Testis (tissue), 2 donors: ENCODE measurements around the gene TLCD2.
"Not testable (repeated sequence)": the region's sequence is repeated elsewhere in the genome, so short reads cannot be mapped to it uniquely, and the experiment has no call there.

Source experiments
- POLR2A ChIP-seq: fragments of 450-650 bp; IDR thresholded peaks from one replicate; pipeline ENCODE4 v1.6.1; 2017; ENCODE audit warnings: antibody characterized with exemption, mild to moderate bottlenecking, moderate library complexity
- TF ChIP-seq, protein P1 (sequence below), 3 experiments: fragments of 450-650 bp in 2 of 3; fragments of 200-600 bp in 1 of 3; sonication (generic) in 1 of 3; IDR thresholded peaks; one replicate each; pipeline ENCODE4 v1.5.1; 2016 to 2019; ENCODE audit warnings: antibody characterized with exemption in 3 of 3, mild to moderate bottlenecking in 2 of 3, moderate library complexity in 1 of 3

DNA sequence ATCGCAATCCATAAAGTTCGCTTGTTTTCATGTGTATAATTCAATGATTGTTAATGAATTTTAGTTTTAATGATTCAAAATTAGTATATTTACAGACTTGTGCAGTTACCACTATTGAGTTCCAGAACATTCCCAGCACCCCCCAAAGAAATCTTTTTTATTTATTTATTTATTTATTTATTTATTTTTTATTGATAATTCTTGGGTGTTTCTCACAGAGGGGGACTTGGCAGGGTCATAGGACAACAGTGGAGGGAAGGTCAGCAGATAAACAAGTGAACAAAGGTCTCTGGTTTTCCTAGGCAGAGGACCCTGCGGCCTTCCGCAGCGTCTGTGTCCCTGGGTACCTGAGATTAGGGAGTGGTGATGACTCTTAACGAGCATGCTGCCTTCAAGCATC lies 21.8 kb downstream of the TLCD2 start:
- TF ChIP-seq, protein P1, sequence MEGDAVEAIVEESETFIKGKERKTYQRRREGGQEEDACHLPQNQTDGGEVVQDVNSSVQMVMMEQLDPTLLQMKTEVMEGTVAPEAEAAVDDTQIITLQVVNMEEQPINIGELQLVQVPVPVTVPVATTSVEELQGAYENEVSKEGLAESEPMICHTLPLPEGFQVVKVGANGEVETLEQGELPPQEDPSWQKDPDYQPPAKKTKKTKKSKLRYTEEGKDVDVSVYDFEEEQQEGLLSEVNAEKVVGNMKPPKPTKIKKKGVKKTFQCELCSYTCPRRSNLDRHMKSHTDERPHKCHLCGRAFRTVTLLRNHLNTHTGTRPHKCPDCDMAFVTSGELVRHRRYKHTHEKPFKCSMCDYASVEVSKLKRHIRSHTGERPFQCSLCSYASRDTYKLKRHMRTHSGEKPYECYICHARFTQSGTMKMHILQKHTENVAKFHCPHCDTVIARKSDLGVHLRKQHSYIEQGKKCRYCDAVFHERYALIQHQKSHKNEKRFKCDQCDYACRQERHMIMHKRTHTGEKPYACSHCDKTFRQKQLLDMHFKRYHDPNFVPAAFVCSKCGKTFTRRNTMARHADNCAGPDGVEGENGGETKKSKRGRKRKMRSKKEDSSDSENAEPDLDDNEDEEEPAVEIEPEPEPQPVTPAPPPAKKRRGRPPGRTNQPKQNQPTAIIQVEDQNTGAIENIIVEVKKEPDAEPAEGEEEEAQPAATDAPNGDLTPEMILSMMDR (IDR thresholded peaks at IDR 0.05) = not testable (repeated sequence)
- TF ChIP-seq POLR2A = not testable (repeated sequence)
